Ramos (cell line): ENCODE results near the gene IGFBP6.

Source experiments
- in situ Hi-C: fragments of 300-500 bp; cut with MboI; formaldehyde crosslinking; loops from one replicate; pipeline ENCODE4 v1.14.3; 2022; ENCODE audit warnings: low sequenced_read_pairs; ENCODE audit not compliant: unreplicated experiment

IGFBP6 gene

GRCh38 chr12:53058674-53059433, 38.6 kb upstream of the IGFBP6 start:
- in situ Hi-C loops, result no loop called here

- in situ Hi-C loops, result no loop called here
Measured at GRCh38 chr12:53059434-53060063, 37.9 kb upstream of the IGFBP6 start.

- in situ Hi-C loops, result no loop called here
Measured at GRCh38 chr12:53060064-53060720, 37.3 kb upstream of the IGFBP6 start.

- in situ Hi-C loops, result no loop called here
Measured at GRCh38 chr12:53060721-53061276, 36.7 kb upstream of the IGFBP6 start.

- in situ Hi-C loops, result no loop called here
Measured at GRCh38 chr12:53061404-53062010, 36.0 kb upstream of the IGFBP6 start.

- in situ Hi-C loops, result no loop called here
Measured at GRCh38 chr12:53062011-53062961, 35.2 kb upstream of the IGFBP6 start.

- in situ Hi-C loops, result no loop called here
Measured at GRCh38 chr12:53062977-53063707, 34.3 kb upstream of the IGFBP6 start.

GRCh38 chr12:53063708-53064612, 33.5 kb upstream of the IGFBP6 start:
- in situ Hi-C loops, result no loop called here

GRCh38 chr12:53064613-53065436, 32.6 kb upstream of the IGFBP6 start:
- in situ Hi-C loops, result loop anchor here (5.0 kb wide), 1 partner anchor 37 kb away; the partner anchor contains the start of gene SOAT2

GRCh38 chr12:53065470-53065869, 32.0 kb upstream of the IGFBP6 start:
- in situ Hi-C loops, result loop anchor here (5.0 kb wide), 1 partner anchor 37 kb away; the partner anchor contains the start of gene SOAT2

- in situ Hi-C loops, result loop anchor here (5.0 kb wide), 1 partner anchor 36 kb away; the partner anchor contains the start of gene SOAT2
Measured at GRCh38 chr12:53065975-53066931, 31.2 kb upstream of the IGFBP6 start.

- in situ Hi-C loops, result loop anchor here (5.0 kb wide), 1 partner anchor 35 kb away; the partner anchor contains the start of gene SOAT2
Measured at GRCh38 chr12:53067074-53067992, 30.1 kb upstream of the IGFBP6 start.

- in situ Hi-C loops, result loop anchor here (5.0 kb wide), 1 partner anchor 34 kb away; the partner anchor contains the start of gene SOAT2
Measured at GRCh38 chr12:53067993-53068770, 29.3 kb upstream of the IGFBP6 start.
